GM19467 (cell line): Measurements from ENCODE around the gene NUDT22.

Source experiments
- ATAC-seq: cut with Tn5 transposase; IDR thresholded peaks from one replicate; pipeline ENCODE4 v1.9.1; 2021; ENCODE audit warnings: mild to moderate bottlenecking, moderate library complexity; ENCODE audit not compliant: unreplicated experiment

NUDT22 gene

DNA sequence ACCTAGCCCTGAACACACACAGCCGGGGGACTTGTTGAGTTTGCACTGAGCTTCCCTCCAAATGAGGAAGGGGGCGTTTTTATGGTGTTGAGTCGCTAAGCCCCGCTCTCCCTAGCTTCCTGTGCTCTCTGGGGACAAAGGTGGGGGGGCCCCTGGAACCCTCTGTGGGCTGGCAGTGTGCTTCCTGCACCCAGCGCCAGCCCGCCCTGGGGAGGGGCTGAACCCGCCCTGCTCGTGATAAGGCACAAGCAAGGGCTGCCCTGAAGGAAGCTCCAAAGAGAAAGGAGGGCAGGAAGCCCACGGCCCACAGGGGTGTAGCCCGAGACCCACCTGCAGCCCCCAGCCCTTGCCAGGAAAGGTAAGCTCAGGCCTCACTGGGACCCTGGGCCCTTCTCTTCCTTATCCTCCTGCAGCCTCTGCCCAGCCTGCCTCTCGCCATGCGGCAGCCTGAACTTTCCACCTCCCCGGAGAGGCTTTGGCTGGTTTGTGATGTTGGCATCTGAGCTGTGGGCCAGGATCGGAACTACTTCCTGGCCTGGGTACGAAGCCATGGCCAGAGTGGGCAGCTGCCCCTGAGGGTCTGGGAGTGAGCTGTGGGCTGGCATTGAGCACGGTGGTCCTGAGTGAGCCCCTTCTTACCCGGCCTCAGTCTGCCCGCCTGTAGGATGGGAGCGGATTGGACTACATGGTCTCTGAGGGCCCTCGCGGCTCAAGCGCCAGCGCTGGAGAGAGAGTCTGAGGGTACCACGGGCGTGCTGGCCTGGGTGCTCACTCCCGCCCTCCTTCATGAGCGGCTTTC is 19.4 kb upstream of the NUDT22 start, which contains the start of gene FERMT3:
Gene FERMT3 (plus strand): TSS at position 265 of the 799 bp plus-strand sequence. CDS start 644 bp downstream, outside the sequence.
- no peak for ATAC-seq

DNA sequence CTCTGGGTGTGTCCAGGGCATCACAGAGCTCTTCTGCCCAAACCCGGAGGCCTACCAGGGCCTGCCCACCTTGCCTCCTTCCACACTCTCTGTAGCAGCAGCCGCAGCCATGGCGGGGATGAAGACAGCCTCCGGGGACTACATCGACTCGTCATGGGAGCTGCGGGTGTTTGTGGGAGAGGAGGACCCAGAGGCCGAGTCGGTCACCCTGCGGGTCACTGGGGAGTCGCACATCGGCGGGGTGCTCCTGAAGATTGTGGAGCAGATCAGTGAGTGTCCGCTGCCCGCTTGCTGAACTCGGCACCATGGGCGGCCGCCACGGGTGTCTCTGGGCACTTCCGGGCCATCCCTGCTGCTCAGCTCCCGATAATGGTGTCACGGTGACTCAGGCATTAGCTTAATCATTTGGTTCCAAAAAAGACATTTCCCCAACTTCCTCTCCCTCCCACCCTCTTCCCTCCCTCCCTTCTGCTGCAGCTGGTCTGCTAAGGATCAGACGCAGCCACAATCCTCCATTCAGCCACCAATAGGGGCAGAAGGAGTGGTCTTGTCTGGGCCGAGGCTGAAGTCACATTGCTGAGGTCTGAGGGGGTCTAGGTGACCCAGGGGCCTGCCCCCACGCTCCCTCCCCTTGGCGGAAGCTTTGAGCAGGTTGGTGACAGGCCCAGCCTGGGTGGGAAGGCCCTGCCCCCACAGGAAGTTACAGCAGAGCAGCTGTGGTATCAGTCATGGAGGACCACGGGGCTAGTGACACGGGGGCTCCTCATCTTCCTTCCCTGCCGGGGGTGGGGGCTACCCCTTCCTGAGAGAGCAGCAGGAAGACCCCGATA is 18.6 kb upstream of the NUDT22 start:
- no peak for ATAC-seq

DNA sequence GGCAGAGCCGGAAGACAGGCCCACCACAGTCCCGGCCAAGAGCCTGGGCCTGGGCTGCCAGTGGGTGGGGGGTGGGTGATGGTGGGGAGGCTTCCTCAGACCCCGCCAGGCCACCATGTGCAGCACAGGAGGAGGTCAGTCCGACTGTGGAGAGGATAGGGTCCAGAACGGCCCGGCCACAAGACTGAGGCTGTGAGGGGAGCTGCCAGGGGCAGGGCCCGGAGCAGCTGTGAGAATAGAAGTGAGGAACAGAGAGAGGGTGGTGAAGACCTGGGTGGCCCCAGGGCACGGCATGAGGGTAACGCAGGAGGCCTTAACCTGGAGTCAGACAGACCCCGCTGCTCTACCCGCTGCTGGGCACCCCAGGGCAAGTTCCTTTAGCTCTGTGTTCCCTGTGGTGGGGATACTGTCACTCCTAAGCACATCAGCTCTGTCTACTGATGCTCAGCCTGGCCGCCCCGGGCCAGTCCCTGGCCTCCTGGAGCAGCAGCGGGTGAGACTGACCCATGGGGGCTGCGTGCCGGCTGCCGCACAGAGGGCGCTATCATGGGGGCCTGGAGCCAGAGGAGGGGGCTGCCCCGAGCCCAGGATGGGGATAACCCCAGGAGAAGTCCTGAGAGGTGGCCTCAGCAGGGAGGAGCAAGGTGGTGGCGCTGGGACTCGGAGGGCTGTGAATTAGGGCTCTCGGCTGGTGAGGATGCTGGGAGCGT is 17.8 kb upstream of the NUDT22 start:
- no peak for ATAC-seq

DNA sequence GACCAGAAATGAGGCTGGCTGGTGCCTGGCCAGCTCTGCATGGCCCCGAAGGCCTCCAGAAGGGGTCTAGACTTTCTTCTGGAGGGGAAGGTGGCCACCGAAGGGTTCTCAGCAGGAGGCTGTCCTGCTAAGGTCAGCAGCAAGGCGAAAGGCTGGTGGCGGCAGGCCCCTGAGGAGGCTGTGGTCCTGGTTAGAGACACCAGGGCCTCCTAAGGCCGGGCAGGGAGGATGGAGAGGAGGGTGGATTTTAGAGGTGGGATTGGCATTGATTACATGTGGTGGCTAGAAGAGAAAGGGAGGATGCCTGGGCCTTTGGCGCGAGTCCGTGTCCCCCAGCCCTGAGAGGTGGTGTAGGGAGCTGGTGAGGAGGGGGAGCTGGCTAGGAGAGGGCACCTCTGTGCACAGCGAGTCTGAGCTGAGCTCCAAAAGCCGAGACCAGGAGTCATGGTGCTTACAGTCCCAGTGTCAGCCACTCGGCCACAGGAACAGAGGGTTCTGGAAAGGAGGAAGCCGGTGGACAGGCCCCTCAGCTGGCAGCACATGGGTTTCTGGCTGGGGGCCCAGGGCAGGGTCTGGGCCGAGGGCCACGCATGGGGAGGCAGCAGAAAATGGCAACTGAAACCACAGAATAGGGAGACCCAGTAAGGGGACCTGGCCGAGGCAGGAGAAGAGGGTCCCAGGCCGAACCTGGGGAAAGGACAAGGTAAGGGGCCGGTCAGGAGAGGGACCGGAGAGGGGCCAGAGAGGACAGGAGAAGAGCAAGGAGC is 17.1 kb upstream of the NUDT22 start:
- no peak for ATAC-seq

DNA sequence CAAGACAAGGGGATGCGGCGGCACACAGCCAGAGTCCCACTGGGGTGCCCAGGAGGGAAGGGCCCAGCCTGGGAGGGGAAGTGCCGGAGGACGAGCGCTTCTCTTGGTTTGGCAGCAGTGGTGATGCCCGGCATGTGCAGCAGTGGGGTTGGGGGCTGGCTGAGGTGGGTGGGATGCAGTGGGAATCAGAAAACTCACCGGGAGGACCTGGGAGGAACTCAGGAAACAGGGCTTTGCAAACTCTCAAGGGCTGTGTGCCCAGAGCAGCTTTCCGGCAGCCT is 16.6 kb upstream of the NUDT22 start:
- ATAC-seq: no peak

DNA sequence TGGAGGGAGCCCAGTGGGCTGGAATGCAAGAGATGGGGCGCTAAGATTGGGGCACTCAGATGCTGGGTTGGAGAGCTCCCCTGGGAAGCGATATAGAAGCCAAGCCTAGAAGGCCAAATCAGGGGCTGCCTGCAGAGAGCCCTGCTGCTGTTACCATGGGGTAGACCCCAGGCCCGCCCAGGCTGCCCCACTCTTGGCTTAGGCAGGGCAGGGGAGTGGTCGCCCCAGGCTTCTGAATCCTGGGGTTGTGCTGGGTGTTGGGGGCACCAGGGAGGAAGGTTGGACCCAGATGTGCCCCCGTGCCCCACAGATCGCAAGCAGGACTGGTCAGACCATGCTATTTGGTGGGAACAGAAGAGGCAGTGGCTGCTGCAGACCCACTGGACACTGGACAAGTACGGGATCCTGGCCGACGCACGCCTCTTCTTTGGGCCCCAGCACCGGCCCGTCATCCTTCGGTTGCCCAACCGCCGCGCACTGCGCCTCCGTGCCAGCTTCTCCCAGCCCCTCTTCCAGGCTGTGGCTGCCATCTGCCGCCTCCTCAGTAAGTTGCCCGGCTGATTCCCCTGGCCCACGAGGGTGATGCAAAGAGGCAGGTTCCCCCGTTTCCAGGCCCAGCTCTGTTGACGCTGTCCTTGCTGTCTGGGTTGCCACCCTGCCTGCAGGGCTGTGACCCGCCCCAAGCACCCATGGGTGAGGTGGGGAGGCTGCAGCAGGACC is 15.6 kb upstream of the NUDT22 start:
- no peak for ATAC-seq

DNA sequence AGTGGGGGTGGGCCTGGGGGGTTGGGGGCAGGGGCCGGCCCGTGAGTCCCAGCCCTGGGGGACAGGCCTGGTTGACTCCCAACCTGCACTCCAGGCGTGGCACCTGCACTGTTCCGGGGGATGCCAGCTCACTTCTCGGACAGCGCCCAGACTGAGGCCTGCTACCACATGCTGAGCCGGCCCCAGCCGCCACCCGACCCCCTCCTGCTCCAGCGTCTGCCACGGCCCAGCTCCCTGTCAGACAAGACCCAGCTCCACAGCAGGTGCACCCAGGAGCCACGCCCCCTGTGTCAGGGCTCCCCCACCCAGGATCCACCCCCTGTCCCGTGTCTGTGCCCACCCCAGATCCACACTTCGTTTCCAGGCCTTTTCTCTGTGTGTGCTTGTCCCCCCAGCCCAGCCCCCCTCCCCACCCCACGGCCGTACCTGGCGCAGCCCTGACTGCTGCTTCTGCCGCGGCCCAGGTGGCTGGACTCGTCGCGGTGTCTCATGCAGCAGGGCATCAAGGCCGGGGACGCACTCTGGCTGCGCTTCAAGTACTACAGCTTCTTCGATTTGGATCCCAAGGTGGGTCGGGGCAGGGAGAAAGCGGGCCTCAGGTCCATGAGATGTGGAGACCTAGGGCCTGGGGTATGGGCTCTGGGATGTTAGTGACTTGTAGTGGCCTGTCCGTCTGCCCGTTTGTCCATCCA is 14.7 kb upstream of the NUDT22 start:
- no peak for ATAC-seq

DNA sequence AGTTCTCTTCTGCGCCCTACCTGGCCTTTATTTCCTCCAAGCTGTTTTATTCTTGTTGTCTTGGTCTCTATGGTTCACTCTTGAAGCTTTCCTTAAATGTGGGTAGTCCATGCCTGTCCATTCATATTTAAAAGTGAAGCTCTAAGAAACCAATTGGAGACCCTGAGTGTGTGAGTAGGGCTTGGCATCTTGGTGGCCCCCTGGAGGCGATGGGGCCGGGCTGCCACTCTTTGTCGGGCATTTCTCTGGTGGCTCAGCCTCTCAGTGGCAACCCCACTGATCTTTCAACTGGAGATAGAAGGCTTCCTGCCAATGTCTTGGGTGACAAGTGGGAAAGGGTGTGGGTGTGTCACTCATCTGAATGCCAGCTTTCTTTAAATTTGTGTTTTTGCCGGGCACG is 9.2 kb upstream of the NUDT22 start:
- ATAC-seq: no peak

DNA sequence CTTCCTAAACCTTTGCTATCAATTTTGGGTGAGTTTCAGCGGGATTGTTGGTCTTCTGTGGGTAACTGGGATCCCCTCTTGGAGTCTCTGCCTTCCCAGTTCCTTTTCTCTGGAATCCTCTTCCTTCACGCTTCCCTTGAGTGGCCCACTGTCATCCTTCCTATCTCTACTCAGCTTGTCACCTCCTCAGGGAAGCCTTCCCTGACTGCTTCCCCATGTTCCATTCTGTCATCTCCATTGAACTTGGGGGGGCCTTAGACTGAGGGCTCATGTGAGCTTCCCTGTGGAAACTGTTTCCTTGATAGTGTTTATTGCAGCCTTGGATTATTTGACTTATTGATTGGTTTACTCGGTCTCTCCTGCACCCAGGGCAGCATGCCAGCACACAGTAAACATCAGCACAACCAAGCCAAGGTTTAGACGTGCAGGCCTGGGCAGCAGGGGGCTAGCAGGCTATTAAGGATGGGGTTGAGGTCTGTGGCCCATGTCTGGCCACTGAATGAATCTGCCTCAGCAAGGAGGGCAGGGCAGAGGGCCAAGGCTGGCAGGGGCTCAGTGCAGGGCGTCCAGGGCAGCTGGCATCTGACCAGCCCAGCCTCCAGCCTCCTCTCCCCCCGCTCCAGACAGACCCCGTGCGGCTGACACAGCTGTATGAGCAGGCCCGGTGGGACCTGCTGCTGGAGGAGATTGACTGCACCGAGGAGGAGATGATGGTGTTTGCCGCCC is 7.3 kb upstream of the NUDT22 start:
- no peak for ATAC-seq

DNA sequence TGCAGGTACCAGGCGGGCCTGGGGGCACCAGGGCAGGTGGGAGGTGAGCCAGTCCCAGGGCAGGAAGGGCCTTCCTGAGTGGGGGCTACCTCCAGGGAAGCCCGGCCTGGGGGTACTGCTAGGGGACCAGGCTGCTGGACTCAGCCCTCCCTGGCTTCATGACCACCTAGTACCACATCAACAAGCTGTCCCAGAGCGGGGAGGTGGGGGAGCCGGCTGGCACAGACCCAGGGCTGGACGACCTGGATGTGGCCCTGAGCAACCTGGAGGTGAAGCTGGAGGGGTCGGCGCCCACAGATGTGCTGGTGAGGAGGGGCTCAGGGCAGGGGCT is 6.8 kb upstream of the NUDT22 start:
- no peak for ATAC-seq

DNA sequence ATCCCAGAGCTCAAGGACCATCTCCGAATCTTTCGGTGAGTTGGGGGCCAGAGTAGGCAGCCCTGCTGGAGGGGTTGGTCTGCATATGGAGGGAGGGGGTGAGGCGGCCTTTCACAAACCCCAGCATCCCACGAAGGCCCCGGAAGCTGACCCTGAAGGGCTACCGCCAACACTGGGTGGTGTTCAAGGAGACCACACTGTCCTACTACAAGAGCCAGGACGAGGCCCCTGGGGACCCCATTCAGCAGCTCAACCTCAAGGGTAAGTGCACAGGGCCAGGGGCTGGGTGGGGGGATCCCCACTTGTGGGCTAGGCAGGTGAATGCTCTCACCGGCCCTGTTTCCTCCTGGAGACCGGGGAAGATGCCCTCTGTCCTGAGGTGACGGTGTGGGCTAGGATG is 6.3 kb upstream of the NUDT22 start:
- ATAC-seq: no peak

DNA sequence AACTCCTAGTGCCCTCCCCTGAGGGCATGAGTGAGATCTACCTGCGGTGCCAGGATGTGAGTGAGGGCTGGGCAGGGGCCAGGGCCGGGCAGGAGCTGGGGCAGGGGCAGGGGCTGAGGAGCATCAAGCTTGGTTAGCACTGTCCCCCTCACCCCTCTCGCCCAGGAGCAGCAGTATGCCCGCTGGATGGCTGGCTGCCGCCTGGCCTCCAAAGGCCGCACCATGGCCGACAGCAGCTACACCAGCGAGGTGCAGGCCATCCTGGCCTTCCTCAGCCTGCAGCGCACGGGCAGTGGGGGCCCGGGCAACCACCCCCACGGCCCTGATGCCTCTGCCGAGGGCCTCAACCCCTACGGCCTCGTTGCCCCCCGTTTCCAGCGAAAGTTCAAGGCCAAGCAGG is 5.8 kb upstream of the NUDT22 start:
- no peak for ATAC-seq

DNA sequence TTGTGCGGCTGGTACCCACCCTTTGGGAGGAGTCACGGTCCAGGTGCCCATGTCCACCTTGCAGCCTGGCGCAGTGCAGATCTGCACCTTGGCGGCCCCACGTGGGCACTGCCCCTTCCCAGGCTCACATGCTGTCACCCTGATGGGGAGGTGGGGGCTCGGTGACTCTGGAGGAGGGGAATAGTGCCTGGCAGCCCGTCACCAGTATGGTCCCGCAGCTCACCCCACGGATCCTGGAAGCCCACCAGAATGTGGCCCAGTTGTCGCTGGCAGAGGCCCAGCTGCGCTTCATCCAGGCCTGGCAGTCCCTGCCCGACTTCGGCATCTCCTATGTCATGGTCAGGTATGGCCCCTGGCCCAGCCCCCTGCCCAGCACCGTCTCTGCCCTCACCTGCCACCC is 5.3 kb upstream of the NUDT22 start:
- no peak for ATAC-seq

DNA sequence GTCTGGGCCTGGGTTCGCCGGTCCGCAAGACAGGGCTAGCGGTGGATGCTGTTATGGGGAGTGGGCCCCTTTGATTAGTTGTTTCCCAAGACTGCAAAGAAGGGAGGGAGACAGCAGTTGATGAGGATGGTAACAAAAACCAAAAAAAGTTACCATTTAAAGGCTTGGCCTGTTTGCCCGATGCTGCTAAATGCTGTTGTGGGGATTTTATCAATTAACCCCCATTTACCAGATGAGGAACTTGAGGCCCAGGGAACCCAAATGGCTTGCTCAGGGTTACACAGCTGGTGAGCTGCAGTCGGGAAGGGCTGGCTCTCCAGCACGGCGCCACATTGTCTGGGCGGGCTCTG is 3.4 kb upstream of the NUDT22 start:
- no peak for ATAC-seq

DNA sequence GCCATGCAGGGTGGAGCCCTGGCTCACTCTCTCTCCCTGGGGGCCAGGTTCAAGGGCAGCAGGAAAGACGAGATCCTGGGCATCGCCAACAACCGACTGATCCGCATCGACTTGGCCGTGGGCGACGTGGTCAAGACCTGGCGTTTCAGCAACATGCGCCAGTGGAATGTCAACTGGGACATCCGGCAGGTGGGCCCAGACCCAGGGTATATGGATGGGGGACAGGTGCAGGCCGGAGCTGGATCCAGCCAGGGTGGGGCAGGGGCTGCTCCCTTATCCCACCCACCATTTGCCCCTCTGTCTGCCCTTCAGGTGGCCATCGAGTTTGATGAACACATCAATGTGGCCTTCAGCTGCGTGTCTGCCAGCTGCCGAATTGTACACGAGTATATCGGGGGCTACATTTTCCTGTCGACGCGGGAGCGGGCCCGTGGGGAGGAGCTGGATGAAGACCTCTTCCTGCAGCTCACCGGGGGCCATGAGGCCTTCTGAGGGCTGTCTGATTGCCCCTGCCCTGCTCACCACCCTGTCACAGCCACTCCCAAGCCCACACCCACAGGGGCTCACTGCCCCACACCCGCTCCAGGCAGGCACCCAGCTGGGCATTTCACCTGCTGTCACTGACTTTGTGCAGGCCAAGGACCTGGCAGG is 2.9 kb upstream of the NUDT22 start:
- ATAC-seq: no peak

DNA sequence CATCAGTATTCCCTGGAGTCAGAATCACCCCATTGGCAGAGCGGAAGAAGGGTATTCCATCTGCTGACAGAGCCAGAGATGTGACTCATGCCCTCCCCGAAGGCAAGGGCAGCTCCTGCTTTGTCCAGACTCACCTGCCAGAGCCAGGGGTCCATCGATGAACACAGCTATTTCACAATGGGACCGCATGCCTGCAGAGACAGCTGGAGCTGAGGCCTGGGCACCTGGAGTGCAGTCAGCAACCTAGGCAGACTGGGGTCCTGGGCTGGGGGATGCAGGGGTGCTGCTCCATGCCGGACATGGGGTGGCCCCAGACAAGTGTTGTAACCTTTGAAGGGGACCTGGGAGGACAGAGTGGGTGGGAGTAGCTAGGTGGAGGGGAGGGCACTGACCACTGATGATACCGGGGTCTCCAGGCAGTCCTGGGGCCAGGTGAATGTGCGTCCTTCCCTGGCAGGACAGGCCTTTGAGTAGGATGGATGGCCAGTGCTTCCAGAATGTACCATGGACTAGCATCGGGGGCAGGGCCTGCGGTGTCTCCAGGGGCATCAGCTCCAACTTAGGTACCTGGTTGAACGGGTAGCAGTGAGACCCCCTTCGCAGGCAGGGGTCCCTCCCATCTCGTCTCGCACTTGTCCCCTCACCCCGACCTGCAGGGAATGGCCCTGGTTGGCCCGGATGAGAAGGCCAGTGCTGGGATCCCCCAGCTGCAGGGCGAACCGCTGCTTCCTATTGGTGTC is 1.8 kb upstream of the NUDT22 start:
- no peak for ATAC-seq

DNA sequence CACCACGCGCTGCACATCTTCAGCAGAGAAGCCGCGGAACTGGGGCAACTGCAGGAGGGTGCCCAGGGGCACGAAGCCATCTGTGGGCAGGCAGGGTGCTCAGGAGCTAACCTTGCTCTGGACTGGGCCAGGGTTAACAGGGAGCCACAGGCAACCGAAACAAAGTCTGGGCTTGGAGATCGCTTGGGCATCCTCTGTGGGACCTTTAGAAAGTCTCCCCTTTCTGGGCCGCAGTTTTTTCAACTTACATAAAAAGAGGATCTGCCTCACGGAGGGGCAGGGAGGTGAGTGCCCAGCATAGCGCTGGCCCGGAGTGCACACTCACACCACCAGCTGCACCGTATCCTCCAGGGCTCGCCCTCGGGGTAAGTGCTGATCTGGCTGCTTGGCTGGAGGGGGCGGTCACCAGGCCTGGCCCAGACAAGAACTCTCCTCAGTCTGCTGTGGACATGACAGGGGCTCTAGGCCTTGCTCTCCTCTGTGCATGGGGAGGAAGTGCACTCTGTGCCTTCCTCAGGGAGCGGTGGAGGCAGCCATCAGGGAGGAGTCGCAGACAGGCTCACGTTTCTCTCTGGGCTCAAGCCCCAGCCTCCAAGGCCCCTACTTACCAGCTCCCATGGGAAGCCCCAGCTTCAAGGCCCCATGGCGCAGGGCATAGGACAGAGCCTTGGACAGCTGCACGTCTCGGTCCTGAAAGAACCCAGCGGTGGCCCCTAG is 1.0 kb upstream of the NUDT22 start:
- no peak for ATAC-seq
